Measurements from ENCODE around the gene CCDC85A. TPM values are rescaled to one million over a fixed set of nuclear protein-coding genes. Genes with fewer than 3 reads are reported as not detected.

CCDC85A gene
- polyA plus RNA-seq, 1 of the 3 experiments (the other 2 are of a cell fraction), result 48.7 TPM

- CTCF ChIA-PET, result no interaction called here
- Histone ChIP-seq H3K4me3 (ENCODE audit: low read depth in 2 of 2, low read length in 1 of 2) (0 out of 4 replicates have a peak overlapping the region, but pooled peaks of 1 of the 2 experiments have one; percentile 37), H4K20me1 (ENCODE audit: insufficient read depth) (no peaks in the 10 kb centered on the region; the same call in 1 of the 2 replicates), H3K4me2 (peak overlapping the region; percentile 55), H3K36me3 (replicated peaks in 1 of 2; ENCODE audit: control insufficient read depth in 1 of 2, insufficient read depth in 2 of 2, low read length in 1 of 2) (peaks cover 3 to 57% of the 10 kb centered on the region in 2 experiments), H3K79me2 (ENCODE audit: insufficient read depth) (peaks cover 100% of the 10 kb centered on the region), H3K9ac (no peak overlapping the region), H3K27ac (ENCODE audit: low read depth in 2 of 2, low read length in 1 of 2) (peak overlapping the region in 1 of 2 experiments; percentile 55; a peak in 2 of 4 replicates), H3K9me3 (no peaks in the 10 kb centered on the region), H3K27me3 (ENCODE audit: insufficient read depth) (no peaks in the 10 kb centered on the region), H3K9me2 (no peaks in the 10 kb centered on the region), H2AFZ (ENCODE audit: low read depth) (no peak overlapping the region), H3F3A (replicated peaks; ENCODE audit: insufficient read depth) (peaks cover 62% of the 10 kb centered on the region), H3K4me1 (ENCODE audit: control insufficient read depth in 1 of 2, insufficient read depth in 2 of 2, low read depth in 1 of 2, low read length in 1 of 2) (peaks cover 0 to 9% of the 10 kb centered on the region in 2 experiments; a peak in 2 of 4 replicates)
- 22% methylated on average over 4 of the region's 6 CpGs for WGBS (ENCODE audit: low lambda C conversion rate)
- no peak for DNase-seq
- TF ChIP-seq NFIC (IDR thresholded peaks at IDR 0.05; ENCODE audit: borderline replicate concordance) (0 out of 2 replicates have a peak, but pooled peaks have one; percentile 14), JUND (IDR thresholded peaks at IDR 0.05) (peak; percentile 70), FOSL2 (IDR thresholded peaks at IDR 0.05; ENCODE audit: borderline replicate concordance, low read depth) (peak; percentile 74), EP300 (IDR thresholded peaks at IDR 0.05; ENCODE audit: borderline replicate concordance in 1 of 2, low read depth in 1 of 2, low read length in 1 of 2) (0 out of 4 replicates have a peak, but pooled peaks of 1 of the 2 experiments have one; percentile 18), RXRA (IDR thresholded peaks at IDR 0.05; ENCODE audit: borderline replicate concordance, low read depth) (0 out of 2 replicates have a peak, but pooled peaks have one; percentile 29), RCOR1 (IDR thresholded peaks at IDR 0.05; ENCODE audit: low read length) (no peak), GATA2 (CRISPR knock-in tag; IDR thresholded peaks at IDR 0.05) (no peak), FOXJ3 (CRISPR knock-in tag; IDR thresholded peaks at IDR 0.05) (no peak), EZH2phosphoT487 (IDR thresholded peaks at IDR 0.05; ENCODE audit: borderline replicate concordance, low read depth) (no peak), TCF12 (IDR thresholded peaks at IDR 0.05) (peak; percentile 68)
- POLR2A ChIA-PET, result no interaction called here
Measured at GRCh38 chr2:56372071-56372656, 188.4 kb downstream of the CCDC85A start.

- no peak overlapping the region for H3K9ac ChIP-seq
- H3K4me2 ChIP-seq, result no peak overlapping the region
- ChIA-PET CTCF (no interaction called here), POLR2A (no interaction called here)
- peaks cover 44% of the 10 kb centered on the region for H3F3A ChIP-seq (replicated peaks; ENCODE audit: insufficient read depth)
- H3K79me2 ChIP-seq (ENCODE audit: insufficient read depth), result peaks cover 100% of the 10 kb centered on the region
- peaks cover 0 to 29% of the 10 kb centered on the region in 2 experiments; a peak in 2 of 4 replicates for H3K4me1 ChIP-seq (ENCODE audit: control insufficient read depth in 1 of 2, insufficient read depth in 2 of 2, low read depth in 1 of 2, low read length in 1 of 2)
- 16% methylated on average over 1 of the region's 1 CpG for WGBS (ENCODE audit: low lambda C conversion rate)
- TF ChIP-seq POLR2AphosphoS5 (IDR thresholded peaks at IDR 0.05; ENCODE audit: low read depth, low read length) (no peak), SMC3 (IDR thresholded peaks at IDR 0.05; ENCODE audit: low read depth, low read length) (no peak), ELF1 (IDR thresholded peaks at IDR 0.05) (no peak), JUND (IDR thresholded peaks at IDR 0.05) (no peak), RAD21 (IDR thresholded peaks at IDR 0.05; ENCODE audit: low read length) (no peak), IRF3 (IDR thresholded peaks at IDR 0.05; ENCODE audit: low read depth, low read length) (no peak)
- H3K27me3 ChIP-seq (ENCODE audit: insufficient read depth), result no peaks in the 10 kb centered on the region
- H3K9me2 ChIP-seq, result no peaks in the 10 kb centered on the region
- peaks cover 3 to 53% of the 10 kb centered on the region in 2 experiments for H3K36me3 ChIP-seq (replicated peaks in 1 of 2; ENCODE audit: control insufficient read depth in 1 of 2, insufficient read depth in 2 of 2, low read length in 1 of 2)
- no peaks in the 10 kb centered on the region for H3K9me3 ChIP-seq
- H3K27ac ChIP-seq (ENCODE audit: low read depth in 2 of 2, low read length in 1 of 2), result peak overlapping the region; percentile 34 to 82; a peak in 2 of 4 replicates
- H2AFZ ChIP-seq (ENCODE audit: low read depth), result no peak overlapping the region
- H4K20me1 ChIP-seq (ENCODE audit: insufficient read depth), result no peaks in the 10 kb centered on the region; the same call in 1 of the 2 replicates
- no peak overlapping the region for H3K4me3 ChIP-seq (ENCODE audit: low read depth in 2 of 2, low read length in 1 of 2)
- DNase-seq, result no peak
Measured at GRCh38 chr2:56375251-56375650, 191.5 kb downstream of the CCDC85A start.

Data from SK-N-SH (cell line).